ENCODE results near the gene ENTPD2. TPM values are rescaled to one million over a fixed set of nuclear protein-coding genes. Genes with fewer than 3 reads are reported as not detected.

ENTPD2 gene
- total RNA-seq, 5 donors from 2014 or later (not counting 1 experiment from before 2014, with no cell fraction given) = 0.32 TPM; not detected in 4

GRCh38 chr9:137037035-137037434, 16.8 kb downstream of the ENTPD2 start:
- Mint-ChIP-seq H3K27ac (no peak overlapping the region), H3K9me3 (no peaks in the 10 kb centered on the region), H3K36me3 (no peaks in the 10 kb centered on the region), H3K4me1 (peaks cover 19 to 26% (median 23%) of the 10 kb centered on the region in 3 donors), H3K4me3 (no peak overlapping the region), H3K27me3 (peaks cover 0 to 3% of the 10 kb centered on the region in 2 donors)
- peaks cover 2 to 37% of the 10 kb centered on the region in 2 experiments for H3K4me1 ChIP-seq (ENCODE audit: control insufficient read depth in 1 of 2, extremely low read depth in 1 of 2, insufficient read depth in 2 of 2, low read length in 2 of 2)
- WGBS (ENCODE audit: insufficient coverage) = 80% methylated on average over 2 of the region's 13 CpGs
- DNase-seq (no peak), ATAC-seq (replicated peaks in 1 of 4) (no peak)
- H3K27ac ChIP-seq (ENCODE audit: low read length) = no peak overlapping the region
- no peaks in the 10 kb centered on the region for H3K36me3 ChIP-seq (ENCODE audit: control insufficient read depth in 2 of 2, extremely low read depth in 1 of 2, insufficient read depth in 1 of 2, low read length in 1 of 2)
- POLR2A ChIA-PET = no interaction called here
- no peak overlapping the region for H3K4me3 ChIP-seq (ENCODE audit: control insufficient read depth in 1 of 2, extremely low read depth in 1 of 2, low read length in 1 of 2)
- H3K27me3 ChIP-seq (replicated peaks in 1 of 2; ENCODE audit: control insufficient read depth in 2 of 2, extremely low read depth in 1 of 2, insufficient read depth in 2 of 2, low read length in 1 of 2) = peaks cover 0 to 34% of the 10 kb centered on the region in 2 experiments
- no peaks in the 10 kb centered on the region for H3K9me3 ChIP-seq
- CTCF ChIA-PET = no interaction called here

- Histone ChIP-seq H3K27me3 (replicated peaks in 1 of 2; ENCODE audit: control insufficient read depth in 2 of 2, extremely low read depth in 1 of 2, insufficient read depth in 2 of 2, low read length in 1 of 2) (peaks cover 0 to 25% of the 10 kb centered on the region in 2 experiments), H3K36me3 (ENCODE audit: control insufficient read depth in 2 of 2, extremely low read depth in 1 of 2, insufficient read depth in 1 of 2, low read length in 1 of 2) (no peaks in the 10 kb centered on the region), H3K4me1 (ENCODE audit: control insufficient read depth in 1 of 2, extremely low read depth in 1 of 2, insufficient read depth in 2 of 2, low read length in 2 of 2) (peaks cover 2 to 48% of the 10 kb centered on the region in 2 experiments), H3K9me3 (no peaks in the 10 kb centered on the region), H3K4me3 (ENCODE audit: control insufficient read depth in 1 of 2, extremely low read depth in 1 of 2, low read length in 1 of 2) (no peak overlapping the region), H3K27ac (ENCODE audit: low read length) (no peak overlapping the region)
- H3K27me3 Mint-ChIP-seq = peaks cover 0 to 3% of the 10 kb centered on the region in 2 donors
- POLR2A ChIA-PET = no interaction called here
- no peak for ATAC-seq (replicated peaks in 1 of 4)
- DNase-seq = no peak
- H3K36me3 Mint-ChIP-seq = no peaks in the 10 kb centered on the region
- H3K27ac Mint-ChIP-seq = no peak overlapping the region
- no peaks in the 10 kb centered on the region for H3K9me3 Mint-ChIP-seq
- CTCF ChIA-PET = interaction anchor here in 1 of 2 donors (0.9 to 1.9 kb wide), 9 partner anchors 10 to 245 kb away, joined by 3 to 19 read pairs (median 5); partner anchors contain the start of genes AJM1, MAN1B1, NPDC1 and TMEM141
- 94% methylated on average over 8 of the region's 8 CpGs for WGBS (ENCODE audit: insufficient coverage)
- peaks cover 22 to 32% (median 28%) of the 10 kb centered on the region in 3 donors for H3K4me1 Mint-ChIP-seq
- no peak overlapping the region for H3K4me3 Mint-ChIP-seq
Measured at GRCh38 chr9:137035937-137036336, 17.9 kb downstream of the ENTPD2 start.

GRCh38 chr9:137035507-137035834, 18.4 kb downstream of the ENTPD2 start:
- WGBS (ENCODE audit: insufficient coverage) = 54% methylated on average over 4 of the region's 9 CpGs
- CTCF ChIA-PET = interaction anchor here (0.6 to 1.9 kb wide), 15 partner anchors 9 to 596 kb away, joined by 3 to 19 read pairs (median 5); partner anchors contain the start of genes AJM1 (in 1 of the 2), MAN1B1 (in 1 of the 2), NPDC1 (in 1 of the 2) and TMEM141 (in 1 of the 2)
- Histone ChIP-seq H3K9me3 (no peaks in the 10 kb centered on the region), H3K27me3 (replicated peaks in 1 of 2; ENCODE audit: control insufficient read depth in 2 of 2, extremely low read depth in 1 of 2, insufficient read depth in 2 of 2, low read length in 1 of 2) (peaks cover 0 to 24% of the 10 kb centered on the region in 2 experiments), H3K4me3 (ENCODE audit: control insufficient read depth in 1 of 2, extremely low read depth in 1 of 2, low read length in 1 of 2) (no peak overlapping the region), H3K36me3 (ENCODE audit: control insufficient read depth in 2 of 2, extremely low read depth in 1 of 2, insufficient read depth in 1 of 2, low read length in 1 of 2) (no peaks in the 10 kb centered on the region), H3K27ac (ENCODE audit: low read length) (no peak overlapping the region), H3K4me1 (ENCODE audit: control insufficient read depth in 1 of 2, extremely low read depth in 1 of 2, insufficient read depth in 2 of 2, low read length in 2 of 2) (peaks cover 2 to 52% of the 10 kb centered on the region in 2 experiments)
- POLR2A ChIA-PET = interaction anchor here in 1 of 2 donors (0.6 kb wide), 1 partner anchor 247 kb away, joined by 3 read pairs; no protein-coding TSS in a partner anchor
- DNase-seq (no peak), ATAC-seq (replicated peaks in 1 of 4) (peak in 1 of 4 experiments; percentile 16)
- Mint-ChIP-seq H3K27me3 (peaks cover 0 to 3% of the 10 kb centered on the region in 2 donors), H3K9me3 (no peaks in the 10 kb centered on the region), H3K4me1 (peaks cover 27 to 37% (median 32%) of the 10 kb centered on the region in 3 donors), H3K27ac (peak overlapping the region; percentile 88 to 93), H3K4me3 (peak overlapping the region in 1 of 3 donors; percentile 82), H3K36me3 (no peaks in the 10 kb centered on the region)

GRCh38 chr9:137034709-137035506, 19.0 kb downstream of the ENTPD2 start:
- Mint-ChIP-seq H3K36me3 (no peaks in the 10 kb centered on the region), H3K9me3 (no peaks in the 10 kb centered on the region), H3K27me3 (peaks cover 0 to 2% of the 10 kb centered on the region in 2 donors), H3K4me1 (peaks cover 32 to 40% (median 37%) of the 10 kb centered on the region in 3 donors), H3K27ac (peak overlapping the region; percentile 88 to 93), H3K4me3 (peak overlapping the region; percentile 59 to 82 (median 75))
- CTCF ChIA-PET = interaction anchor here (0.5 to 1.9 kb wide), 23 partner anchors 9 to 596 kb away, joined by 3 to 19 read pairs (median 4); partner anchors contain the start of genes AJM1 (in 1 of the 2), MAN1B1 (in 1 of the 2), NPDC1 (in 1 of the 2) and TMEM141 (in 1 of the 2)
- Histone ChIP-seq H3K4me1 (ENCODE audit: control insufficient read depth in 1 of 2, extremely low read depth in 1 of 2, insufficient read depth in 2 of 2, low read length in 2 of 2) (peaks cover 3 to 58% of the 10 kb centered on the region in 2 experiments), H3K27ac (ENCODE audit: low read length) (peak overlapping the region; percentile 67), H3K9me3 (no peaks in the 10 kb centered on the region), H3K27me3 (replicated peaks in 1 of 2; ENCODE audit: control insufficient read depth in 2 of 2, extremely low read depth in 1 of 2, insufficient read depth in 2 of 2, low read length in 1 of 2) (peaks cover 0 to 22% of the 10 kb centered on the region in 2 experiments), H3K36me3 (ENCODE audit: control insufficient read depth in 2 of 2, extremely low read depth in 1 of 2, insufficient read depth in 1 of 2, low read length in 1 of 2) (no peaks in the 10 kb centered on the region), H3K4me3 (ENCODE audit: control insufficient read depth in 1 of 2, extremely low read depth in 1 of 2, low read length in 1 of 2) (peak overlapping the region; percentile 1 to 29)
- POLR2A ChIA-PET = interaction anchor here (0.6 kb wide), 2 partner anchors 47 to 247 kb away, joined by 3 read pairs; no protein-coding TSS in a partner anchor
- DNase-seq (peak; percentile 68 to 95 (median 83)), ATAC-seq (replicated peaks in 1 of 4) (peak; percentile 80 to 88 (median 87))
- 2% methylated on average over 17 of the region's 24 CpGs for WGBS (ENCODE audit: insufficient coverage)

GRCh38 chr9:137034039-137034708, 19.7 kb downstream of the ENTPD2 start:
- ChIA-PET POLR2A (interaction anchor here in 1 of 2 donors (0.6 kb wide), 2 partner anchors 9 to 46 kb away, joined by 3 read pairs; no protein-coding TSS in a partner anchor), CTCF (interaction anchor here (0.5 to 1.9 kb wide), 13 partner anchors 9 to 256 kb away, joined by 3 to 19 read pairs (median 5); partner anchors contain the start of genes AJM1 (in 1 of the 2), NPDC1 (in 1 of the 2) and TMEM141 (in 1 of the 2))
- ATAC-seq (replicated peaks in 1 of 4) (no peak), DNase-seq (no peak)
- no peaks in the 10 kb centered on the region for H3K36me3 ChIP-seq (ENCODE audit: control insufficient read depth in 2 of 2, extremely low read depth in 1 of 2, insufficient read depth in 1 of 2, low read length in 1 of 2)
- Mint-ChIP-seq H3K9me3 (no peaks in the 10 kb centered on the region), H3K27ac (peak overlapping the region; percentile 88 to 93), H3K4me3 (peak overlapping the region; percentile 59 to 82 (median 75)), H3K4me1 (peaks cover 38 to 47% (median 43%) of the 10 kb centered on the region in 3 donors), H3K27me3 (peaks cover 0 to 2% of the 10 kb centered on the region in 2 donors), H3K36me3 (no peaks in the 10 kb centered on the region)
- 8% methylated on average over 12 of the region's 15 CpGs for WGBS (ENCODE audit: insufficient coverage)
- H3K27me3 ChIP-seq (replicated peaks in 1 of 2; ENCODE audit: control insufficient read depth in 2 of 2, extremely low read depth in 1 of 2, insufficient read depth in 2 of 2, low read length in 1 of 2) = peaks cover 0 to 20% of the 10 kb centered on the region in 2 experiments
- peak overlapping the region in 1 of 2 donors; percentile 29 for H3K4me3 ChIP-seq (ENCODE audit: control insufficient read depth in 1 of 2, extremely low read depth in 1 of 2, low read length in 1 of 2)
- peak overlapping the region; percentile 67 for H3K27ac ChIP-seq (ENCODE audit: low read length)
- H3K4me1 ChIP-seq (ENCODE audit: control insufficient read depth in 1 of 2, extremely low read depth in 1 of 2, insufficient read depth in 2 of 2, low read length in 2 of 2) = peaks cover 7 to 65% of the 10 kb centered on the region in 2 experiments
- no peaks in the 10 kb centered on the region for H3K9me3 ChIP-seq
